Spinal cord (tissue), 10 donors: ENCODE measurements around the gene RAB17. TPM values are rescaled to one million over a fixed set of nuclear protein-coding genes. Genes with fewer than 3 reads are reported as not detected.
A peak's percentile ranks its signal among the peaks of the same experiment; 100 is the strongest.

Source experiments
- DNase-seq, 6 donors: peaks; one replicate each; pipeline versions ENCODE4 v3.0.0 to v3.0.0-alpha.2; 2013 to 2015; ENCODE audit warnings: low spot score in 6 of 6, low read depth in 4 of 6
- H3K27ac ChIP-seq: one replicate; pipeline ENCODE4 v1.5.1; 2013; ENCODE audit warnings: low read depth, low read length, control low read depth
- H3K27me3 ChIP-seq: one replicate; pipeline ENCODE4 v1.6.1; 2013; ENCODE audit warnings: low read length; ENCODE audit not compliant: control insufficient read depth, insufficient read depth
- H3K36me3 ChIP-seq: one replicate; pipeline ENCODE4 v1.6.1; 2013; ENCODE audit warnings: low read length; ENCODE audit not compliant: control insufficient read depth, insufficient read depth
- H3K4me1 ChIP-seq: one replicate; pipeline ENCODE4 v1.6.1; 2013; ENCODE audit warnings: low read length; ENCODE audit not compliant: control insufficient read depth, insufficient read depth
- H3K4me3 ChIP-seq: one replicate; pipeline ENCODE4 v1.5.1; 2013; ENCODE audit warnings: low read depth, low read length, control low read depth
- H3K9me3 ChIP-seq: one replicate; pipeline ENCODE4 v1.6.1; 2013; ENCODE audit warnings: low read length; ENCODE audit not compliant: control insufficient read depth, insufficient read depth
- WGBS: methylation state at CpG from one replicate; pipeline ENCODE4 v1.1.5; 2013; ENCODE audit warnings: missing lambda C conversion rate; ENCODE audit not compliant: insufficient coverage; 5-methylcytosine and 5-hydroxymethylcytosine counted together
- polyA plus RNA-seq, 2 donors: library from polyadenylated mRNA; unstranded; fragments of 120-200 nt; gene quantifications; one replicate each; pipeline ENCODE4 v1.2.1, GENCODE V29; 2013; ENCODE audit not compliant: insufficient read length in 2 of 2
- total RNA-seq, 2 donors: library from RNA; depleted of rRNA in 1 of 2; stranded (reverse); fragments of 120-200 nt in 1 of 2; fragments of >200 nt in 1 of 2; gene quantifications; one replicate each; pipeline versions ENCODE4 v1.2.3 to v1.2.4, GENCODE V29; 2013 to 2014
- donor health status: healthy.

RAB17 gene
- total and polyA plus RNA-seq, 4 donors: 0.38 to 4.2 (median 1.9) TPM

DNA sequence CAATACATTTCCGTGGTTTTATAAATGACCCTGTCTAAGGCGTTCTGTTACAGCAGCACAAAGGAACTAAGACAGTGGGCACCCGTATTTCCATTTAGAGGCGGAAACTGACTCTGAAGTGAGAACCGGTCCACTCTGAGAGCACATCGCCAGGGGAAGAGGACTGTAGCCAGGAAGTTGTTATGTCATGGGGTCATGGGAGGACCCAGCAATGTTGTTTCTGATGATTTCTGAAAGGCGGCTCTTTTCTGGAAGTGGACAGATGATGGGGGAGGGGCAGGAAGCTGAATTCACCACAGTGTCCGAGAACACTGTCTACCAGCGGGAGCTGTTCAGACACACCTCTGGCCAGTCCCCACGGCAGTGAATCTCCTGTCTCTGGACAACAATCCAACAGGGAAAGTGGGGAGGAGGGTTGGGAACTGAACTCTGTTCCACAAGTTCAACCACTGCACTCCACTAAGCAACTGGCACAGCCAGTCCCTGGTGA, 34.7 kb upstream of the RAB17 start:
- no peaks in the 10 kb centered on the region for H3K27me3 ChIP-seq
- H3K4me1 ChIP-seq: peaks cover 18% of the 10 kb centered on the region
- DNase-seq: no peak
- no peak overlapping the region for H3K27ac ChIP-seq
- WGBS: 74% methylated on average over 10 of the region's 10 CpGs
- no peak overlapping the region for H3K4me3 ChIP-seq
- no peaks in the 10 kb centered on the region for H3K9me3 ChIP-seq
- H3K36me3 ChIP-seq: peaks cover 3% of the 10 kb centered on the region

DNA sequence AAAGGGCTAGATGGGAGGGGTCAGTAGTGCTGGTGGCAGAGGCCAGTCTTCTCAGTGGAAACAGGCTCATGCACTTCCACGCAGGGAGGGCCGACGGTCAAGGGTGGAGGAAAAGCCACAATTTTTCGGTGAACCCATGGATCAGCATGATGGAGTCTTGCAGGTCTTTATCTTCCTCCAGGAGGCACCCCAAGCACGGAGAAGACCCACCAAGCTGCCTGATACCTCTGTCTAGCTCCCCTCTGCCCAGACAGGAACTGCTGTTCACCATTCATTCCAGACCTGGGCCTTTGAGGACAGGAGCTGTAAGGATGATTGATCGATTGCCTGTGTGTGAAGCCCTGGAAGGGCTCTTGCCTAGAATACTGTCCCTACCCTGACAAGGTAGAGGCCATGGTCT, 34.0 kb upstream of the RAB17 start:
- Histone ChIP-seq H3K4me1 (peaks cover 18% of the 10 kb centered on the region), H3K27ac (no peak overlapping the region), H3K27me3 (no peaks in the 10 kb centered on the region), H3K36me3 (peaks cover 2% of the 10 kb centered on the region), H3K4me3 (no peak overlapping the region), H3K9me3 (no peaks in the 10 kb centered on the region)
- DNase-seq: no peak
- 82% methylated on average over 4 of the region's 6 CpGs for WGBS

DNA sequence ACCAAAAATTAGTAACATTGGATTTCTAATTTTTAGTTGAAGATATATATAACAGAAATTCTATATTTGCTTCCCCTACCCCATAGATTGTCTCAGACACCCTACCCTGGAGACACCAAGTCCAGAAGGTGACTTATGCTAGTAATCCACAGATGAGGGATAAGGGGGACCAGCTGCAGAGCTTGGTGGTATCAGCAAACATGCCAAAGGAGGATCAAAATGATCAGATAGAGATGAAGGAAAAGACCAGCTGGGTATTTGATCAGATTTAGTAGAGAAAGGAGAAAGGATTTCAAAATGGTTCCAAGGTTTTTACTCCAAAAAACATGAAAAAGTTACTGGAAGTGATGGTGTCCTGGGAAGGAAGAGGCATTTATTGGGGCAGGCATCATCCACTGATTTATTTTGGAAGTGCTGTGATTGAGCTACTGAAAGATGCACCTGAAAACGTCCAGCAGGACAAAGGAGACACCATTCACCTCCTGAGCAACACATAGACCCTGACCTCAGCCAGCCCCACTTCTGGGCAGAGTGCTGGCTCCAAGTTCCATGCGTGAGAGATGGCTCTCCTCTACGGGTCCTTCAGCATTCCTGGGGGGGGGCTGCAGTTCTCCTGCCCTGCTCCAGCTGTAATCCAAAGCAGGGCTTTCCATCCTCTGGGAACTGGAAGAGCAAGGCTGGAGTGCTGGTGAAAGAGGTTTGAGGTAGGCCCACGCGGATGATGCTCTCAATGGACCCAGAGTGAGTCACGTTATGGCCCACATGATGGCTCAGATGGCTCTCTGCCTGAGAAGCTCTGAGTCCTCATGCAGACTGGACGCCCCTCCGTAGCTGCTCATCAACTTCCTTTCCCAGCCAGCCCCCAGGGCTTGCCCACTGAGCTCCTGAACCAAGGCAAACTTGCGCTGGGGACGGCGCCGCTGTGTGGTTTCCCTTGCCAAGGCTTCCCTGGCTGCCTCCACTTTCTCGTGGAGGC, 33.2 kb upstream of the RAB17 start:
- WGBS: 79% methylated on average over 13 of the region's 13 CpGs
- Histone ChIP-seq H3K36me3 (no peaks in the 10 kb centered on the region), H3K4me1 (peaks cover 15% of the 10 kb centered on the region)

DNA sequence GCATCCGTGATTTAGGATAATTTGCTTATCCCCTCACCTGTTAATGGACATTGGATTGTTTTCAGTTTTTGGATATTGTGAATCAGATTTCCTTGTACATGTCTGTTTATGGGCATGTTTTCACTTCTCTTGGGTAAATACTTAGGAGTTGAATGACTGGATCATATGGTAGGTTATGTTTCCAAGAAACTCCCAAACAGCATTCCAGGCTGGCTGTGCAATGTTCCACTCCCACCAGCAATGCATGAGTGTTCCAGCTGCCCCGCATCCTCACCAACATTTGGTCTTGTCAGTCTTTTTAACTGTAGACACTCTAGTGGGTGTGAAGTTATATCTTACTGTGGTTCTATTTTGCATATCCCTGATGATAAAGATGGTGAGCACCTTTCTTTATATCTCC, 27.9 kb upstream of the RAB17 start:
- no peak overlapping the region for H3K27ac ChIP-seq
- H3K4me3 ChIP-seq: no peak overlapping the region
- peaks cover 6% of the 10 kb centered on the region for H3K4me1 ChIP-seq
- H3K27me3 ChIP-seq: no peaks in the 10 kb centered on the region
- no peak for DNase-seq
- H3K9me3 ChIP-seq: no peaks in the 10 kb centered on the region
- H3K36me3 ChIP-seq: no peaks in the 10 kb centered on the region
- WGBS: no CpG with 5 or more reads among the region's 2 CpGs

More for the DNA sequence above, 33.2 kb upstream of the RAB17 start:
- no peak overlapping the region for H3K4me3 ChIP-seq
- no peak for DNase-seq
- no peak overlapping the region for H3K27ac ChIP-seq
- no peaks in the 10 kb centered on the region for H3K9me3 ChIP-seq
- H3K27me3 ChIP-seq: no peaks in the 10 kb centered on the region

DNA sequence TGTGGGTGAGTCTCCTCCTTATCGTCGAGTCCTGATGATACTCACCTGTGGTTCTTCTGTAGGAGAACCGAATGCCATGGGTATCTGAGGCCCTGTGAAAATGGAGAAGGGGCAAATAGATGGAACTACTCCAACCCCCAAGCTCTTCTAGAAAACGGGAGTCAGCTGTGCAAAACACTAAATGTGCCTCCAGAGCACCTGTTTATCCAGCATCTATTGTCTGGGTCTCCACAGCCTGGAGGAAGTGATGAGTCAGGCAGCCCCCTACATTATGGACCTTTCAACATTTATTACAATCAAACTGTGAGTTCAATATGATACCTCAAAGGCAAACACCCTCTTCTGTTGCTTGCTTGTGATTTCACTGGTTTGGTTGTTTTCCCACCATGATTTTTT, 27.1 kb upstream of the RAB17 start:
- 60% methylated on average over 3 of the region's 4 CpGs for WGBS

DNA sequence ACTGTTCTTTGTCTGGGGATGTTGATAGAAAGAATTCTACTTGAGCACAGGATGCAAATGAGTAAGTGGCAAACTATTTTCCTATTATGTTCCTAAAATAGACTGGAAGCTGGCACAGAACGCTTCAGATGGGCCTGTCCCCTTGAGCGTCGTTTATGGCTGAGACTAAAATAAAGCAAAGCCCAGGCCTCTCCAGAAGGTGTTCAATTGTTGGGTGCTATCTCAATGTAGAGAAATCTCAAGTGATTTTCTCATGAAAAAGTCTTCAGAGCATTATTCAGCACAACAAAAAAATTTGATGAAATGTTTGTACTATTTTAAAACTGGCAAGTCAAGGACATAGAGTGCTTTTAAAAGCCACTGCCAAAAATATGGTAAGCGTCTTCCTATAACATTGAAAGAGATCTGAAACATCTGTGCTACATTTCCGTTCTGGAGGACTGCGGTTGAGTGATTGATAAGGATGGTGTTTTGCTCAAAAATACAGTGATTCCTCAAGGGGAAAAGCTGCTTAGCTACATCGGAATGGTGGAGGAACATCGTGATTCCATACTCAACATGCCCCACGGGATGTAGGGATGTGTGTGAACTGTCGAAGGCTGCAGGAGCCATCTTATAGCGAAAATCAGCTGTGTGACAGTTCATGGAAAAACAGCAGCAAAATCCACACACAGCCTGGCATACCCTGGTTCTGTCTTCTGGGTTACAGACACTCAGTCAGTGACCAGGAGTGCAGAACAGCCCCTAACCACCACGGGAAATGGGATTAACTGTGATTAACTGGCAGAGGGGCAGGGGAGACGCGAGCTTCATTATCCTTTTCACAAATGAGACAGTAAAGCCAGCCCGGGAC, 26.4 kb upstream of the RAB17 start:
- no peak overlapping the region for H3K27ac ChIP-seq
- no peaks in the 10 kb centered on the region for H3K27me3 ChIP-seq
- H3K4me1 ChIP-seq: peaks cover 6% of the 10 kb centered on the region
- H3K36me3 ChIP-seq: no peaks in the 10 kb centered on the region
- no peaks in the 10 kb centered on the region for H3K9me3 ChIP-seq
- peak in 2 of 6 donors; percentile 56 to 70 for DNase-seq
- WGBS: 76% methylated on average over 5 of the region's 15 CpGs
- no peak overlapping the region for H3K4me3 ChIP-seq

More for the DNA sequence above, 27.1 kb upstream of the RAB17 start:
- peaks cover 6% of the 10 kb centered on the region for H3K4me1 ChIP-seq
- H3K36me3 ChIP-seq: no peaks in the 10 kb centered on the region
- no peaks in the 10 kb centered on the region for H3K27me3 ChIP-seq
- DNase-seq: no peak
- H3K4me3 ChIP-seq: no peak overlapping the region
- H3K27ac ChIP-seq: no peak overlapping the region
- H3K9me3 ChIP-seq: no peaks in the 10 kb centered on the region

DNA sequence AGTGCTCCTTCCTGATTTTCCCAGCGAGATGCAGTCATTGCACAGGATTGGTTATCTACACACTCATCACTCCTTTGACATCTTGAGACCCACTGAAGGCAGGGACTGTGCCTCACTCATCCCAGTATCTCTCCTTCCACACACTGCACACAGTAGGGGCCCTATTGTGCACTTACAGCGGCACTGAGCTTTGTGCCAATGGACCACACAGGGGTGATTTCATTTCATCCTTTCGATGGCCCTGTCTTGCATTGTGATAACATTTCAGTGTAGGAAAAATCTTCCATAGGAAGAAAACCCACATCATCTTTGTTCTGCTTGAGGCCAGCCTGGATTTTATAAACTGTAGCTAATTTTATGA, 25.8 kb upstream of the RAB17 start:
- DNase-seq: no peak
- Histone ChIP-seq H3K4me1 (peaks cover 6% of the 10 kb centered on the region), H3K27me3 (no peaks in the 10 kb centered on the region), H3K4me3 (no peak overlapping the region), H3K9me3 (no peaks in the 10 kb centered on the region), H3K27ac (peak overlapping the region; percentile 15), H3K36me3 (no peaks in the 10 kb centered on the region)
- WGBS: 79% methylated on average over 2 of the region's 3 CpGs

DNA sequence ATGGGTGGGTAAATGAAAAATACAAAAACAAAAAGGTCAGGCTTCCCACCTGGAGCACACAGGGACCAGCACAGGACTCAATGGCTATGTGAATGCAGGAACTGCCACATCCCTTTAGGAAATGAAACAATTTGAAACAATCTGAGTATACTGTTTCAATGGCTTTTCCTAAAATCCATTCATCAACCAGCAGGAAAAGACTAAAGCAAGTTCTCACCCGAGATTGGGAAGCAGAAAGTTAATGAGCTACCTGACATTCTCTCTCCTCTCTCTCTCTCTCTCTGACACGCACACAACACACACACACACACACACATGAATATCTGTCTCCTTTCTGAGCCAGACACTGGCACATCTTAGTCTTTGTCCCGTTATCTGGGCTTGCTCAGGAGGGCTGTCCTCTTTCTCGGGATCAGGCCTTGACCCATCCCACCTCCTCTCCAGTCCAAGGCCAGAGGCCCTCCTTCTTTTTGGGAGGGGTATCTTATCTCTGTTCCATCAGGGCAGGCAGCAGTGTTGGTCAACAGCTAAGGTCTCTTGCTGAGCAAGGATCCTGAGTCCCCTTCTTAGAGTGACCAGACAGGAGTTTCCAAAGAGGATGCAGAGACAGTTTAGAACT, 25.2 kb upstream of the RAB17 start:
- no peaks in the 10 kb centered on the region for H3K9me3 ChIP-seq
- H3K27me3 ChIP-seq: no peaks in the 10 kb centered on the region
- WGBS: 77% methylated on average over 4 of the region's 4 CpGs
- H3K4me3 ChIP-seq: no peak overlapping the region
- H3K27ac ChIP-seq: peak overlapping the region; percentile 15
- H3K36me3 ChIP-seq: no peaks in the 10 kb centered on the region
- DNase-seq: no peak
- H3K4me1 ChIP-seq: peaks cover 6% of the 10 kb centered on the region

DNA sequence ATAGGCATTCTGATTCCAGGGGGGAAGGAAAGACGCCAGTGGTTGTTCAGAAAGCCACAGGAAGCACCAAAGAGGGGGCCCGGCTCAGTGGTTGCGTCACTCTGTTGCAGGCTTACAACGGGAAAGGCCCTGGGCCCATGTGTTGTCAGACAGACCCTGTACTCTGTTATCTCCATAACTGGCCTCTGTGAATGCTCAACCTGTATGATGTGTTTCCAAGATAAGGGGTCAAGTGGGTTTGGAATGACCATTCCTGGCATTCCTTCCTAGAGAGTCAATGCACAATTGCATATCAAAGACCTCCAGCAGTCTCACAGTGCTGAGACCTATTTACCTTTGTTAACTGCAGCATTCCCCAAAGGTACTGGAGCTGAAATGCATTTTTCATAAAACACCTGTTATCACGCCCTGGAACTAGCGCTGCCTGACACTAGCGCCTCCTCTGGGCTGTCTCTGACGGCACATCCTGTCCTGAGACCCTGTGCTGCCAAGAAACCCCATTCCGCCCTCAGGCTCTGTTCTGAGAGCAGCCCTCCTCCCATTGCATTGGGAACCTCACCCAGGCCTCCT, 23.7 kb upstream of the RAB17 start:
- H3K36me3 ChIP-seq: no peaks in the 10 kb centered on the region
- 52% methylated on average over 9 of the region's 9 CpGs for WGBS
- H3K4me1 ChIP-seq: peaks cover 6% of the 10 kb centered on the region
- H3K4me3 ChIP-seq: no peak overlapping the region
- H3K27ac ChIP-seq: no peak overlapping the region
- no peaks in the 10 kb centered on the region for H3K9me3 ChIP-seq
- DNase-seq: no peak
- H3K27me3 ChIP-seq: no peaks in the 10 kb centered on the region
